Measurements from ENCODE around the gene YLPM1.

Gene YLPM1

GRCh38 chr14:74875941-74876913 lies 113.1 kb downstream of the YLPM1 start, which contains the start of gene PROX2:
Gene PROX2 (minus strand): TSS chr14:74876145. CDS start chr14:74863834, 12,311 bp downstream.
- peak; percentile 11 for DNase-seq (ENCODE audit: low read depth)

- no peak for DNase-seq (ENCODE audit: low read depth)
Observed at GRCh38 chr14:74879427-74880182, 116.5 kb downstream of the YLPM1 start.

GRCh38 chr14:74881431-74882102 lies 118.5 kb downstream of the YLPM1 start, which contains the start of gene DLST:
Gene DLST (plus strand): TSS chr14:74881916. CDS start chr14:74881954, 38 bp downstream.
- peak; percentile 77 for DNase-seq (ENCODE audit: low read depth)

- peak; percentile 32 for DNase-seq (ENCODE audit: low read depth)
Observed at GRCh38 chr14:74882103-74882920, 119.2 kb downstream of the YLPM1 start.
